Aorta (tissue), 5 donors: ENCODE data around the gene TBC1D3B. TPM values are rescaled to one million over a fixed set of nuclear protein-coding genes. Genes with fewer than 3 reads are reported as not detected.
"Not testable (repeated sequence)": the region's sequence is repeated elsewhere in the genome, so short reads cannot be mapped to it uniquely, and the experiment has no call there.

Experiments used
- ATAC-seq: fragments of 200-7000 bp; cut with Tn5 transposase; one replicate; pipeline ENCODE4 v1.9.1; 2022; ENCODE audit warnings: moderate library complexity; ENCODE audit not compliant: low FRiP score
- DNase-seq, 2 donors: peaks; one replicate each; pipeline ENCODE4 v3.0.0-alpha.2; 2020
- H3K27ac ChIP-seq, 2 donors: one replicate each; pipeline ENCODE4 v1.5.1; 2013; ENCODE audit warnings: low read length in 2 of 2, mild to moderate bottlenecking in 2 of 2, moderate library complexity in 2 of 2, control low read depth in 1 of 2, inconsistent platforms in 1 of 2, low read depth in 1 of 2
- H3K27me3 ChIP-seq, 2 donors: one replicate each; pipeline ENCODE4 v1.6.1; 2013; ENCODE audit warnings: control low read depth in 1 of 2, low read length in 1 of 2, mild to moderate bottlenecking in 1 of 2, moderate library complexity in 1 of 2; ENCODE audit not compliant: insufficient read depth in 2 of 2, control insufficient read depth in 1 of 2
- H3K36me3 ChIP-seq, 2 donors: one replicate each; pipeline ENCODE4 v1.6.1; 2013; ENCODE audit warnings: control low read depth in 1 of 2, low read length in 1 of 2, mild to moderate bottlenecking in 1 of 2; ENCODE audit not compliant: insufficient read depth in 2 of 2, control insufficient read depth in 1 of 2
- H3K4me1 ChIP-seq, 2 donors: one replicate each; pipeline ENCODE4 v1.6.1; 2013; ENCODE audit warnings: low read length in 2 of 2, control low read depth in 1 of 2, mild to moderate bottlenecking in 1 of 2, moderate library complexity in 1 of 2; ENCODE audit not compliant: insufficient read depth in 2 of 2, control insufficient read depth in 1 of 2
- H3K4me3 ChIP-seq, 2 donors: one replicate each; pipeline ENCODE4 v1.5.1; 2013; ENCODE audit warnings: low read length in 2 of 2, control low read depth in 1 of 2, mild to moderate bottlenecking in 1 of 2
- H3K9me3 ChIP-seq: one replicate; pipeline ENCODE4 v1.6.1; 2013; ENCODE audit warnings: mild to moderate bottlenecking, low read length; ENCODE audit not compliant: control insufficient read depth
- WGBS, 2 donors: extraction: QIAGEN DNeasy Blood & Tissue Kit; methylation state at CpG; one replicate each; pipeline ENCODE4 v1.1.7; 2013; 5-methylcytosine and 5-hydroxymethylcytosine counted together
- intact Hi-C, 2 donors: fragments of 100-400 bp; cut with DNase I; formaldehyde crosslinking; loops; one replicate each; pipeline versions ENCODE4 v1.14.2 to v1.15.0; 2022
- polyA plus RNA-seq, 2 donors: library from polyadenylated mRNA; stranded (reverse); fragments of 200-250 nt; gene quantifications; one replicate each; pipeline ENCODE4 v1.2.3, GENCODE V29; 2013
- total RNA-seq, 2 donors: library from RNA; stranded (reverse); fragmentation: NEBNext Ultra II Directional; extraction: Animal tissue kit (Norgen Biotek cat#: 25700); gene quantifications; one replicate each; pipeline ENCODE4 v1.2.1, GENCODE V29; 2021
- donor health status: healthy with polysubstance abuse.
- donor health status: Bipolar disorder and iron deficiency.
- donor health status: DM: no; HTN: no; CAD: no.
- donor health status: DM: no; HTN: no; CAD: no.
- donor health status: DM: yes; HTN: yes; CAD: no.

Gene TBC1D3B
- total and polyA plus RNA-seq, 4 donors = 5.0 to 13.8 (median 5.1) TPM; not detected in 1

DNA sequence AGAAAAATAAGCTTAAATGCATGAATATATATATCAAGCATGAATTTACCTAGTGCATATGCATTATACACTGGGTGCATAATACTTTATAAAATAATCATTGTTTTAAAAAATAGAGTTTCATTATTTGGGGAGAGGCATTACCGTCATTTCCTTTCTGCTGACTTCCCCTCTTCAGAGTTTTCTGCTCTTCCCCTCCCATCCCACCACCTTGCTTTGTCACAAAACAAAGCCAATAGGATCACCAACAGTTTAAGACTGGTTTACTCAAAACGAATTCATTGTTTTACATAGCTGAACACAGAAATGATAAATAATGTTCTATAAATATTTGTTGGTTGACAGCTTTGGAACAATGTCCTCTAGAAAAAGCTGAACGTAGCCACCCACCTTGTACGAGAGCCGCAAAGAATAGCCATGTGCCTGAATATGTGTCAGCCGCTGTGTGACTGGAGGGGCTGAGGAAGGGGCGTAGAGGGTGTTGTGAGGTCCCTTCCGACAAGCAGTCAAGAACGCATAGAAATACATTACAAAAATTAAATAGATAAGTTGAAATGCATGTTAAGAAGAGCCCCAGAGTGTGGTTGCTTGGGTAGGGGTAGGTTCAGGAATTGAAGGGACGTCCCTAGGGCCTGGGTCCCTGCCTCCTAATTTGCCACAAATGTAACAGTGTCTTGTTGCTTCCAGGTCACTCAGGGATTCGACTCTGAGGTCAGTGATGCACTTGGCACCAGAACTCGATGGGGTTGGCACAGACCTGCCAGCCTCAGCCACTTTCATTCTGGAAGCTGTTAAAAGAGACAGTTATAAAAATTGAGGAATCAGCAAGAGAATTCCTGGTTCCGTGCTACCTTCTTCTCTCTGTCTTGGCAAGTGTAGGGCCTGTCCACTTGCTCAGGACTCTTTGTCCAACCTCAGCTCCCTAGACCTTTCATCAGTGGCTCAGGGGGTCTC lies 10.7 kb upstream of the TBC1D3B start:
- H3K4me3 ChIP-seq, intact Hi-C loops, H3K4me1 ChIP-seq, H3K36me3 ChIP-seq, H3K27ac ChIP-seq, H3K9me3 ChIP-seq, ATAC-seq, DNase-seq, H3K27me3 ChIP-seq: not testable (repeated sequence)
- WGBS, 2 donors = 74 to 76% methylated on average over 13 of the region's 13 CpGs

DNA sequence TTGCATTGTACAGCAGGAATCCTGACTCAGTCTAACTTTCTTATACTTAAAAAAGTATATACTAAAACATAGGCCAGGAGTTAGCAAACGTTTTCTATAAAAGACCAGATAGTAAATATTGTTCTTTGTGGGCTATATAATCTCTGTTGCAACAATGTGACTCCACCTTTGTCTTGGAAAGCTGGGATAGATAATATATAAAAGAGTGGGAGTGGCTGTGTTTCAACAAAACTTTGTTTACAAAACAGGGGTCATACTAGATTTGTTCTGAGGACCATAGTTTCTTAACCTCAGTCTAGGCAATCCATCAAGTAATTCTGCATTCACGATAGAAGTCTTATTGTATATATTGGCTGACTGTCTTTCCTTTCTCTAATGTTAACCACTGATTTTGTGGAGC lies 9.0 kb upstream of the TBC1D3B start:
- Histone ChIP-seq H3K27ac (no peak overlapping the region), H3K27me3 (no peaks in the 10 kb centered on the region), H3K4me3 (no peak overlapping the region), H3K9me3 (no peaks in the 10 kb centered on the region), H3K36me3 (no peaks in the 10 kb centered on the region), H3K4me1 (no peaks in the 10 kb centered on the region)
- 45 to 65% methylated on average over 2 of the region's 2 CpGs for whole genome bisulfite sequencing, 2 donors
- no peak for ATAC-seq
- DNase-seq = no peak
- intact Hi-C loops = loop anchor here in 1 of 2 donors (1.0 to 2.0 kb wide), 2 partner anchors 67 to 75 kb away; no protein-coding TSS in a partner anchor

DNA sequence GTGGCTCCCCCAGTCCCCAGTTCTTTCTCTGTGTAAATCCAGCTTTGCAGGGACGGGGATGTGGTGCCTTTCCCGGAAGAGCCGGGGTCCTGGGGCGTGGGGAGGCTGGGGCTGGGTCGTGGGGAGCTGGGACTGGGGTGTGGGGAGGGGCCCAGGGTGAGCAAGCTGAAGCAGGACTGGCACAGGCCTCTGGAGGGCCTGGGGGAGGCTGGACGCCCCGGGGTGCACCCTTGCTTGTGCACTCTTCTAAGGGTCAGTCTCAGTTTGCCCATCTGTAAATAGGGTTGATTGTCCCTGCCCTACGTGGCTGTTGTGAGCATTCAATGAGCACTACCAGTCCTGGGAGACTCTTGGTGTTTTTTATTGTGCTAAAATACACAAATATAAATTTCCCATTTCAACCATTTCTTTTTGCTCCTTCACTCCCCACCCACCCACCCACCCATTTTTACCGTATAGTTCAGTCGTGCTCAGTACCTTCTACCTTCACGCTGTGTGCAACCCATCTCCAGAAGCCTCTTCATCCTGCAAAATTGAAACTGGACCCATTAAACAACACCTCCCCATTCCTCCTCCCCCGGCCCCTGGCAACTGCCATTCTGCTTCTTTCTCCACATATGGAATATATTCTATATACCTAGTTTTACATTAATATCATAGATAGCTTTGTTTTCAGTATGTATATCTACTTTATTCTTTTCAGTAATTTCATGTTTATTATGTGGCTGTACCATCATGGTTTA lies 7.8 kb upstream of the TBC1D3B start:
- intact Hi-C loops = loop anchor here in 1 of 2 donors (2.0 kb wide), 1 partner anchor 65 kb away; no protein-coding TSS in a partner anchor
- Histone ChIP-seq H3K36me3 (no peaks in the 10 kb centered on the region), H3K27ac (no peak overlapping the region), H3K4me1 (no peaks in the 10 kb centered on the region), H3K9me3 (no peaks in the 10 kb centered on the region), H3K4me3 (no peak overlapping the region), H3K27me3 (no peaks in the 10 kb centered on the region)
- ATAC-seq (no peak), DNase-seq (peak in 1 of 2 donors; percentile 72)
- 89 to 91% methylated on average over 12 of the region's 12 CpGs for WGBS, 2 donors

DNA sequence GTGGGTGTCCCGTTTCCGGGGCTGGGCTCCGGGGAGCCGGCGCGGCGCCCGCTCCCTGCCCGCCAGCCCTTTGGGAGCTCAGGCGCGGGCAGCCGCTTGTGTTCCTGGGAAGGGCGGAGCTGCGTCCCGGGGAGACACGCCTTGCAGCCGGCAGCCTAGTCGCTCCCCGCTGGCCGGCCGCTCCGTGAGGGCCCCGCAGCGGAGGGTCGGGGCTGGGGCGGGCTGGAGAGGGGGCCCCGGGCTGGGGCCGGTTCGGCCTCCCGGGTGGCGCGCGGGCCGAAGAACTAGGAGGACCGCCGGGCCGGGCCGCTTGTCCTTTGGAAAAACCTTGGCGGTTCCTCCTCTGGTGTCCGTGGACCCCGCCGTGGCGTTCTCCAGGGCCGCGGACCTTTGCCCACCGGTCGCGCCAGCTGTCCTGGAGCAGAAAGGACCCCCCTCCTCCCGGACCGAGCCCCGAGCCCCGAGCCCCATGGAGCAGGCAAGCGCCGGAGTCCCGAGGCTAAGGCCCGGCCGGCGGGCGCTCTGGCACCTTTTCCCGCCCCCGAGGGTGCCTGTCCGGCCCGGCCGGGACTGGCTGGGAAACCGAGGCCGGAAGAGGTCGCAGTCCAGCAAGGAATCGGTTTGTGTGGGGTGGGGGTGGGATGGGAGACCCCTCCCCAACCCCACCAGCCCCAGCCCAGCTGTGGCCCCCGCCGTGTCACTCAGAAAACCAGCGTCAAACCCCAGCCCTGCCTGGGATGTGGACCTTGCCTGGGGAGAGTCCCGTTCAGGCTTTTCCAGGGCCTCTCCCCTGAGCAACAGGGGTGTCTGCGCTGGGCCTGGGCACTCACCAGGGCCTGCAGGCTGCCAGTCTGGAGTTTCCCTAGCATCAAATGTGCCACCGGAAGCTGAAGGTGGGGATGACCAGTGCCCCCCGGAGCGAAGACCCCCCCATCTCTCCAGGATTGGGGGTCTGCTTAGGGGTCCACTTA lies 6.8 kb upstream of the TBC1D3B start:
- ATAC-seq = peak; percentile 78

DNA sequence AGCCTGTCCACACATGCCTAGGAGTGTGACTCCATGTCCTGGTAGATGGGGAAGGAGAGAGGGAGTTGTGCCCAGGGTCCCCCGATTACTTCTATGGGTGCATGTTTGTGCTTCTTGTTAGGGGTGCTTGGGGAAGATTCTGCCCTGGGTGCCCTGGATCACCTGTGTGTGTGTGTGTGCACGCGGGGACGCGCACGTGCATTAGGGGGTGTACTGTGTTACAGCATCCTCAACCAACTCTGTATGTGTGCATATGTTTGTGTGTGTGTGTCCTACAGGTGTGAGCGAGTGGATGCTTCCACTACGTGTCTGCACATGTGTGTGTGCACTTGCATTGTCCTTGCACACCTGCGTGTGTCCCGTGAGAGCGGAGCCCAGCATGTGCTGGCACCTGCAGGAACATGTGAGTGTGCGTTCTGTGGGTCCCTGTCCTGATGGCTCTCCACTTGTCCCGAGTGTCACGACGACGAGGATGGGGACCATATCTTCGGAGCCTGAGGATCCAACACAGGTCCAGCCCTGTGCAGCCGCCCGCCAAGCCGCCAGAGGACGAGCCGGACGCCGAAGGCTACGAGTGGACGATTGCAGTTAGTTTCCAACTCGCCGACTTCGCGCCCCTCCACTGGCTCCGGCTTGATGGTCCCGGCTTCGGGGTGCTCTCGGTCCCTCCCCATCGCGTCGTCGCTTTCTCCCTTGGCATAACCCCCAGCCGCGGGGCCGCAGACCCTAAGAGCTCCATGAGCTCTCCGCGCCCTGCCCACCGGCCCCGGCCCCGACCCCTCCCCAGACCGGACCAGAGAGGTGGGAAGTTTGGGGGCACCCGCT lies 6.0 kb upstream of the TBC1D3B start:
- WGBS, 2 donors = 22 to 25% methylated on average over 45 to 48 of the region's 48 CpGs
- intact Hi-C loops = no loop called here
- ATAC-seq (peak; percentile 33), DNase-seq (peak; percentile 59 to 70)
- H3K9me3 ChIP-seq = no peaks in the 10 kb centered on the region
- H3K27ac ChIP-seq = no peak overlapping the region
- no peaks in the 10 kb centered on the region for H3K27me3 ChIP-seq
- H3K4me1 ChIP-seq = no peaks in the 10 kb centered on the region
- peak overlapping the region in 1 of 2 donors; percentile 44 for H3K4me3 ChIP-seq
- no peaks in the 10 kb centered on the region for H3K36me3 ChIP-seq

More for the DNA sequence above, 6.8 kb upstream of the TBC1D3B start:
- Histone ChIP-seq H3K36me3 (no peaks in the 10 kb centered on the region), H3K9me3 (no peaks in the 10 kb centered on the region), H3K4me3 (peak overlapping the region in 1 of 2 donors; percentile 44), H3K27ac (no peak overlapping the region), H3K27me3 (no peaks in the 10 kb centered on the region), H3K4me1 (no peaks in the 10 kb centered on the region)
- WGBS, 2 donors = 3% methylated on average over 70 to 76 of the region's 76 CpGs
- DNase-seq = peak; percentile 80 to 89
- intact Hi-C loops = no loop called here

DNA sequence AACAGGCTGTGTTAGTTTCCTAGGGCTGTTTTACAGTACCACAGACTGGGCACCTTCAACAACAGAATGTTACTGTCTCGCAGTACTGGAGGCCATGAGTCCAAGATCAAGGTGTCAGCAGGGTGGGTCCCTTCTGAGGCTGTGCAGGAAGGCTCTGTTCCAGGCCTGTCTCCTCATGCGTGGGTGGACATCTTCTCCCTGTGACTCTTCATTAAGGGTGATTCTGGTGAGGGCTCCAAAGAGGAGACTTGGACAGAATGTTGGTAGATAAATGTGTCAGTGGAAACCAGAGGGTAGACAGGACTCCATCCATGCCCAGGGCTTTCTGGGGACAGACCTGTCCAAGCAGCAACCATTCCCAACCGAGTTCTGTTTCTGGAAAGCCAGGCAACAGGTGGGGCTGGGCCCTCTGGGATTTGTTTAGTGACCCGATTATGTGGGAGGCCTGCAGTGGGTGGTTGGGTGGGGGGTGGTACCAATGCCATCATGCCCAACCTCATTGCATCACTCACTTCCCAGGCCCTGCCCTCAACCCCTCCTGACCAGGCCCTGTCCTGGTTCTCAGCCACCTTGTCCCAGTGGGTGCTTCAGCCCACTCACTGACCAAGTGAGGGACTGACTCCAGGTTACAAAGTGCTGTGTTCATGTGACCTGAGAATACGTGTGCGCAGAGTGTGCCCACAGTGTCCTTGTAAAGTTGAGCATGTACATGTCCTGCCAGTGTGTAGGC lies 5.2 kb upstream of the TBC1D3B start:
- DNase-seq, ATAC-seq, H3K4me3 ChIP-seq, H3K4me1 ChIP-seq, H3K27ac ChIP-seq, H3K9me3 ChIP-seq, intact Hi-C loops, H3K36me3 ChIP-seq, H3K27me3 ChIP-seq: not testable (repeated sequence)
- 88 to 95% methylated on average over 6 of the region's 6 CpGs for WGBS, 2 donors

DNA sequence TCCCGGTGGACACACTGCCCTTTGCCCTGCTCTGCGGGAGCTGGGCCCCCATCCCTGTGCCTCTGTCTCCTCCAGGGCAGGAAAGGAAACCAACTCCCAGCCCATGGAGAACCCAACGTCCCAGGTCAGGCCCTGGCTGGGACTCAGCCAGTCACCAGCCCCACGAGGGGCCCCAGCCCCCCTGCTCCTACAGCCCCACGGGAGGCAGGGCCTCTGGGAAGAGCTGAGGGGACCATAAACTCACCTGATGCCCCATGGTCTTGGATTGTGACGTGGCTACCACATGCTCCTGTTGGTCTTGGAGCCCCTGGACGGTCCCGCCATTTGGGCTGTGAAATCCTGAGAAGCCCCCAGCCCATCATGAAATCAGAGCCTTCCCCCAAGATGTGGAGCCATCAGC lies 7.6 kb downstream of the TBC1D3B start:
- intact Hi-C loops, H3K9me3 ChIP-seq, H3K4me1 ChIP-seq, ATAC-seq, DNase-seq, H3K36me3 ChIP-seq, H3K4me3 ChIP-seq, H3K27ac ChIP-seq, H3K27me3 ChIP-seq: not testable (repeated sequence)
- WGBS, 2 donors = 45 to 77% methylated on average over 3 to 6 of the region's 8 CpGs
